ENCODE measurements around the gene CYP2A7. TPM values are rescaled to one million over a fixed set of nuclear protein-coding genes. Genes with fewer than 3 reads are reported as not detected.

Gene CYP2A7, protein sequence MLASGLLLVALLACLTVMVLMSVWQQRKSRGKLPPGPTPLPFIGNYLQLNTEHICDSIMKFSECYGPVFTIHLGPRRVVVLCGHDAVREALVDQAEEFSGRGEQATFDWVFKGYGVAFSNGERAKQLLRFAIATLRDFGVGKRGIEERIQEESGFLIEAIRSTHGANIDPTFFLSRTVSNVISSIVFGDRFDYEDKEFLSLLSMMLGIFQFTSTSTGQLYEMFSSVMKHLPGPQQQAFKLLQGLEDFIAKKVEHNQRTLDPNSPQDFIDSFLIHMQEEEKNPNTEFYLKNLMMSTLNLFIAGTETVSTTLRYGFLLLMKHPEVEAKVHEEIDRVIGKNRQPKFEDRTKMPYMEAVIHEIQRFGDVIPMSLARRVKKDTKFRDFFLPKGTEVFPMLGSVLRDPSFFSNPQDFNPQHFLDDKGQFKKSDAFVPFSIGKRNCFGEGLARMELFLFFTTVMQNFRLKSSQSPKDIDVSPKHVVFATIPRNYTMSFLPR
- total RNA-seq, result not detected in 2 replicates

DNA sequence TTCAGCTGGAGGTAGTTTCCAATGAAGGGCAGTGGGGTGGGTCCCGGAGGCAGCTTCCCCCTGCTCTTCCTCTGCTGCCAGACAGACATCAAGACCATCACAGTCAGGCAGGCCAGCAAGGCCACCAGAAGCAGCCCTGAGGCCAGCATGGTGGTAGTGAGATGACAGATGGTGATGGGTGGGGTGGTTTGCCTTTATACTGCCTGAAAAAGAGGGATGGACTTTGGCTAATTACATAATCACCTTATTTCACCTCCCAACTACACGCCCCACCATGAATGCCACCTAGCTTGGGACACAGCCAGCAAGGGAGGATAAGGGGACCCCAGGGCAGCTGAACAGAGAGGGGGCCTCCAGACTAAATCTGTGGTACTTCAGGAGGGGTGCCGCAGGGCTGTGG is at the start of gene CYP2A7:
CYP2A7 (minus strand) TSS at position 170 of the 400 bp plus-strand sequence; CDS start at position 149, 21 bp downstream.

DNA sequence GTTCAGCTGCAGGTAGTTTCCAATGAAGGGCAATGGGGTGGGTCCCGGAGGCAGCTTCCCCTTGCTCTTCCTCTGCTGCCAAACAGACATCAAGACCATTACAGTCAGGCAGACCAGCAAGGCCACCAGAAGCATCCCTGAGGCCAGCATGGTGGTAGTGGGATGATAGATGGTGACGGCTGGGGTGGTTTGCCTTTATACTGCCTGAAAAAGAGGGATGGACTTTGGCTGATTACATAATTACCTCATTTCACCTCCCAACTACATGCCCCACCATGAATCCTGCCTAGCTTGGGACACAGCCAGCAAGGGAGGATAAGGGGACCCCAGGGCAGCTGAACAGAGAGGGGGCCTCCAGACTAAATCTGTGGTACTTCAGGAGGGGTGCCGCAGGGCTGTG is 31.8 kb downstream of the CYP2A7 start, which contains the start of gene CYP2A6:
CYP2A6 (minus strand) TSS at position 171 of the 400 bp plus-strand sequence; CDS start at position 150, 21 bp downstream.

Other genes with a start within 250 kb of the CYP2A7 start
- gene NUMBL, start 191.6 kb downstream of the CYP2A7 start, total RNA-seq, result 25.7 and 28.6 TPM in 2 replicates
- gene COQ8B, start 165.3 kb downstream of the CYP2A7 start, total RNA-seq, result 8.0 and 23.5 TPM in 2 replicates
- gene ITPKC, start 165.1 kb downstream of the CYP2A7 start, total RNA-seq, result 17.2 and 19.3 TPM in 2 replicates
- gene ACTMAP, start 131.8 kb downstream of the CYP2A7 start, total RNA-seq, result 3.6 and 3.8 TPM in 2 replicates
- 97.3 and 109 TPM in 2 replicates for gene SNRPA, start 131.0 kb downstream of the CYP2A7 start, total RNA-seq
- not detected in 2 replicates for gene MIA, start 106.7 kb downstream of the CYP2A7 start, total RNA-seq
- gene RAB4B, start 104.0 kb downstream of the CYP2A7 start, total RNA-seq, result 25.6 and 34.7 TPM in 2 replicates
- 110 and 111 TPM in 2 replicates for gene EGLN2, start 83.0 kb downstream of the CYP2A7 start, total RNA-seq
- gene CYP2A6, start 31.8 kb downstream of the CYP2A7 start, total RNA-seq, result not detected in 2 replicates
- gene CYP2B6, start 109.1 kb upstream of the CYP2A7 start, total RNA-seq, result not detected in 2 replicates
- not detected in 2 replicates for gene CYP2A13, start 206.2 kb upstream of the CYP2A7 start, total RNA-seq
- not detected in 2 replicates for gene CYP2F1, start 232.2 kb upstream of the CYP2A7 start, total RNA-seq

Measured in mammary microvascular endothelial cell (primary cell).